ENCODE results near the gene TMEM92. TPM values are rescaled to one million over a fixed set of nuclear protein-coding genes. Genes with fewer than 3 reads are reported as not detected.

The TMEM92 gene
- not detected for total RNA-seq

- no peak for DNase-seq
Measured at GRCh38 chr17:50274142-50274896, at the start of gene TMEM92. Gene TMEM92 (plus strand): TSS chr17:50274466. CDS start chr17:50274502, 36 bp downstream.

- DNase-seq, result no peak
Measured at GRCh38 chr17:50225701-50226240, 48.5 kb upstream of the TMEM92 start.

GRCh38 chr17:50234581-50234980, 39.7 kb upstream of the TMEM92 start:
- no peak for DNase-seq

DNA sequence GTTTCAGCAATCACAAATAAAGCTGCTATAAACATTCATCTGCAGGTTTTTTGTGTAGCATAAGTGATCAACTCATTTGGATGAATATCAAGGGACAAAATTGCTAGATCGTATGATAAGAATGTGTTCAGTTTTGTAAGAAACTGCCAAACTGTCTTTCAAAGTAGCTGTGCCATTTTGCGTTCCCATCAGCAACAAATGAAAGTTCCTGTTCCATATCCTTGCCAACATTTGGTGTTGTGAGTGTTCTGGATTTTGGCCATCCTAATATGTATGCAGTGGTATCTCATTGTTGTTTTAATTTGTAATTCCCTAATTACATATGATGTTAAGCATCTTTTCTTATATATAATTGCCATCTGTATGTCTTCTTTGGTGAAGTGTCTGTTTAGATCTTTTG, 36.4 kb upstream of the TMEM92 start:
- no peak for DNase-seq

- no peak for DNase-seq
Measured at GRCh38 chr17:50238601-50239280, 35.5 kb upstream of the TMEM92 start.

DNA sequence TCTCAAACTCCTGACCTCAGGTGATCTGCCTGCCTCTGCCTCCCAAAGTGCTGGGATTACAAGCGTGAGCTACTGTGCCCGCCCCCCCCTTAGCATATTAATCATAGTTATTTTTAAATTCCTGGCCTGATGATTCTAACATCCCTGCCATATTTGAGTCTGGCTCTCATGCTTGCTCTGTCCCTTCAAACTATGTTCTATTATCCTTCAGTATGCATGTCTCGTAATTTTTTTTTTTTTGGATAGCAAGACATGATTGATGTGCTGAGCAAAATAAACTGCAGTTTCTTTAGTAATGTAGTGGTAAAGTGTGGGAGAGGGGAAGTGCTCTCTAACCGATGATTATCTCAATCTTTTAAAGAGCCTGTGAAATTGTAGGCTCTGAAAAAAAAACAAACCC, 34.3 kb upstream of the TMEM92 start:
- no peak for DNase-seq

GRCh38 chr17:50240851-50241250, 33.4 kb upstream of the TMEM92 start:
- no peak for DNase-seq

GRCh38 chr17:50241431-50241830, 32.8 kb upstream of the TMEM92 start:
- DNase-seq, result no peak

- DNase-seq, result no peak
Measured at GRCh38 chr17:50244771-50245170, 29.5 kb upstream of the TMEM92 start.

DNA sequence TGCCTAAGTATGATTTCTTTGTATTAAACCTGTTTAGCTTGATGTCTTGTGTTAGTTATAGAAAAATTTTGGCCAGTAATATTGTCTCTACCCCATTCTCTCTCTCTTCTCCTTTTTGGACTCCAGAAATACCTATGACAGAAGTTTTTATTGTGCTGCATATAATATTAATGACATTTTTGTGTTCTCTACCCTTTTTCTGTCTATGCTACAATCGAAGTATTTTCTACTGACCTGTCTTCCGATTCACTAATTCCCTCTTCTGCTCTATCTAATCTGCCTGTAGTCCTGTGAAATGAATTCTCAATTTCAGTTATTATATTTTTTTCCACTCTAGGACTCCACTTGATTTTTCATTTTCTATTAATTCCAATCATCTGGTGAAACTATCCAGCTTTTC, 26.0 kb upstream of the TMEM92 start:
- no peak for DNase-seq

DNA sequence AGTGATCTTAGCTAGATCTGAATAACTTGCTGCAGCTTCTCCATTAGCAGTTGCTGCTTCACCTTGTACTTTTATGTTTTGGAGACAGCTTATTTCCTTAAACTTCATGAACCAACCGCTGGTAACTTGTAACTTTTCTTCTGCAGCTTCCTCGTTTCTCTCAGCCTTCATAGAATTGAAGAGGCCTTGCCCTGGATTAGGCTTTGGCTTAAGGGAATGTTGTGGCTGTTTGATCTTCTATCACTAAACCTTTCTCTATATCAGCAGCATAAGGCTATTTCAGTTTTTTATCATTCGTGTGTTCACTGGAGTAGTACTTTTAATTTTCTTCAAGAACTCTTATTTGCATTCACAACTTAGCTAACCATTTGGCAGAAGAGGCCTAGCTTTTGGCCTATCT, 21.5 kb upstream of the TMEM92 start:
- DNase-seq, result no peak

DNA sequence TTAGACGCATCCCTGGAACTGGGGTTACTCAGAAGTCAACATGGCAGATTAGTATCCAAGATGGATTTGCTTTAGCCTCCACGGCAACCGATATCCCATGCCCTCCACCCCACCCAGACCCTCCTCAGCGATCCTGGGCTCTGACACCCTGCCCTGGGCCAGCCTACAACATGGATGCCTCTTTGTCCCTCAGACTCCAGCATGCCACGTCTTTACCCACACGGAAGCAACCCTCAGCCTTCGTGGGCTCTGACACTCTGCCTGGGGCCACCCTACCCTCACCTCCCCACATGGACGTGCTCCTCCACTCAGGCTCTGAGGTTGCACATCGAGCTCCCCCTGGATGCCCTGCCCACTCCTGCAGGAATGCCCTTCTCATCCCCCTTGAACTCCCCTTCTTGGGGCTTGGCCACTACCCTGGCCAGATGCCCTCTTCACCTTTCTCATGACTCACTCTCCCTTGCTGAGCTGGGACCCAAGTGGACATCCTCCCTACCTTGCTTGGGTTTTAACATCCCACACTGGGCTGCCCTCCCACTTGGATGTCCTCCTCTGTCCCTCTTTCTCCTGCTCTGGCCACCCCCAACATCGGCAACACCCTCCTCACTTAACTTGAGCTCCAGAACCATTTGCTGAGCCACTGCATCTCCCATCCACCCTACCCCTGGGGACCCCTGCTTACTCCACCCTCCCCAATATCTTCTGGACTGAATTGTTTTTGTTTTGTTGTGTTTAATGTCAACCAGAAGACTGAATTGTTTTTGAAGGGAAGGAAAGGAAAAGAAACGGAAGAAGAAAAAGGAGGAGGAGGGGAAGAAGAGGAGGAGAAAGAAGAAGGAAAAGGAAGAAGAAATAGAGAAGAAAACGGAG, 18.3 kb upstream of the TMEM92 start:
- no peak for DNase-seq

DNA sequence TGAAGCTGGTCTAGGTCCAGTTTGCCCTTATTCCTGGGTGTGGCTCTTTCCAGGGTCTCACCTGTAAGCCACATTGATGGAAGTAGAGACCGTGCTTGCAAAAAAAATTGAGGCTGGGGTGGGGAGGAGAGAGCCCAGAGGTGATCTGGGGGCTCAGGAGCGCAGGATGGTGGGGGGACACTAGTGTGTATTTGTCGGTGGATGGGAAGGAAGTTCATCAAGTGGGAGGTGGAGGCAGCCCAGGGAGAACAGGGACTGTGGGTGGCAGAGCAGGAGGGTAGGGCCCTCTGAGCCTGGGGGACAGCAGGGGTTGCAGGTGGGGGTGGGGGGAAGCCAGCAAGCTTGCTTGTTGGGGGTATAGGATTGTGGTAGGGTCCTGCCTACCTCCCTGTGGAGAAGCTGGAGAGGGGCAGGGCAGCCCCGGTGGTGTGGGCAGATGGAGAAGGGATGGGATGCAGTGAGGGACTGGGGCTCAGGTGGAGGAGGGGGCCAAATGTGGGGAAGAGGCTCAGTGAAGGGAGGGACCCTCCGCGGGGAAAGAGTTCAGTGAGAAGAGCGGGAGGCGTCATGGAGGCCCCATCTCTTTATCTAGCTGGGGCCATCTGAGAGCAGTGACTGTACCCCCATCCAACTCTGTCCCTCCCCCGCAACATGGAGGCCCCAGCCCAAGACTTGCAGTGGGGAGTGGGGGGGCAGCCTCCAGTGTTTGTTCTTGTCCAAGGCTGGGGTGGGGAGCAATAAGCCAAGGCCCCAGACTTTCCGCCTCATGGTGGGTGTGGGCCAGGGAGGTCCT, 17.2 kb upstream of the TMEM92 start:
- no peak for DNase-seq

DNA sequence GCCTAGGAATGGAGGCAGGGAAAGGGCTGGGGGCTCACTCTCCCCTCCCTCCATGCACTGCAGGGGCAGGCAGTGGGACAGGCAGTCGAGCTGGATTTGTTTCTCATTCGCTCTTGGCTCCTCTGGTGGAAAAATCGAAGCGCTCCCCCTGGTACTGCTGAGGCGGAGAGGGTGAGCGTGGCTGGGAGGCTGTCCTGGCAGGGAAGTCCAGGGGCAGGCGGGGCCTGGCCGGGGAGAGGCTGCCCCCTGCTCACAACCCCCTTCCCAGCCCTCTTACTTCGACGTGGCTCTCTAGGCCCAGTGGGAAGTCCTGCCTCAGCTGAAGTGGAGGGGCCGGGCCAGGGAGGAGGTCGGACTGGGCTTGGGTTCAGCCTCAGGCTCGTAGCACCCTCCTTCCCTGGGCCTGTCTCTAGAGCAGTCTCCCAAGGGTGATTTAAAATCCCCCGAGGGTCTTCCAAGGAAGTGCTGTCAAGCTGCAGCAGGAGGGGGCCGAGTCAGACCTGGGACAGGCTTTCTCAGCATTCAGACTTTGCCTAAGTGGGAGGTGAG, 16.5 kb upstream of the TMEM92 start:
- no peak for DNase-seq

DNA sequence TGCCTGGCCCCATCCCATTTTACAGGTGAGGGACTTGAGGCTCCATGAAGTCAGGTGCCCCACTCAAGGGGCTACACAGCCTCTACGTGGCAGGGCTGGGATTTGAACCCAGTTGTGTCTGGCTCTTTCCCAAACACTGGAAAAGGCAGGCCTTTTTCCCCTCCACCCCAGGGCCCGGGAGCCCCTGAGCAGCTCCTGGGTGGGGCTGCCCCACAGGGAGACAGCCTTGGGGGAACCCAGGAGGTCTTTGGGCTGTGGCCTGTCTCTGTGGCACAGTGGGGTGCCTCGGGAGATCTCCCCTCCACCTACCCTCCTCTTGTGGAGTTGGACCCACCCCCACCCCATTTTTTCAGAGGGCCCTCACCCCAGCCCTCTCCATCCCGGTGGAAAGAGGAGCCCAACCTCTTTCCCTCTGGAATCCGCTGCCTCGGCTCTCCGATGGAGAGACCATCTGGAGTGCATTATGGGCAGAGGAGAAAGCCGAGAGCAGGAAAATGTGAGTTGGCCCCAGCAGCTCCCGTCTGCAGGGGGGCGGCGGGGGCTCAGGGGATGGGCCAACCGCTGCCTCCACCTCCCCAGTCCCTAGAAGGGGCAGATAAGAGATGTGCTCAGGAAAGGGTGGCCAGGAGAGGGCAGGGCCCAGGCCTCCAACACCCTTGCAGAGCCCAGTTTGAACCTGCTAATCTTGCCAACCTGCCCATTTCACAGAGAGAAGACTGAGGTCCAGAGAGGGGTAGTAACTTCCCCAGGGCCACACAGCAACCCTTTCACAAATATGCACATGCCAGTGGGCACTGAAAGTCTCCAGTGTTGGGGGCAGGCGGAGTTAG, 15.4 kb upstream of the TMEM92 start:
- DNase-seq, result no peak

GRCh38 chr17:50259477-50260324, 14.6 kb upstream of the TMEM92 start:
- no peak for DNase-seq

DNA sequence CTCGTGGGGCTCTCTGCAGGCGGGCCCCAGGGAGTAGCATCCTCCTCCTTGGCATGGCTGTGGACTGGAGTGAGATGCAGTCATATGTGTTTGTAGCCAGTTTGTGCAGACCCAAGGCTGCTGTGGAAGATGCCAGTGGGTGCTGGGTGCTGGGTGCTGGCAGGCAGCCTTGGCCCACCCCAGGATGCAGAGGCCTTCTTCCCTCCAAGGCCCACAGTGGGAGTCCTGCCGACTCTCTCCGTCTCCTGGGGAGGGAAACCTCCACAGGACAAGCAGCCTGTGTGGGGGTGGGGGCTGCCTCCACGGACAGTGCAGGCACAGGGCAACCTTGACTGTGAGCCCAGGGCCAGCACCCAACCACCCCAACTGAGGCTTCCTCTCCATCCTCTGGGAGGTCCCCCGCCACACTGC, 13.8 kb upstream of the TMEM92 start:
- no peak for DNase-seq

- no peak for DNase-seq
Measured at GRCh38 chr17:50261051-50261915, 13.0 kb upstream of the TMEM92 start.
